ENCODE data around the gene LYPD6B.

DNA sequence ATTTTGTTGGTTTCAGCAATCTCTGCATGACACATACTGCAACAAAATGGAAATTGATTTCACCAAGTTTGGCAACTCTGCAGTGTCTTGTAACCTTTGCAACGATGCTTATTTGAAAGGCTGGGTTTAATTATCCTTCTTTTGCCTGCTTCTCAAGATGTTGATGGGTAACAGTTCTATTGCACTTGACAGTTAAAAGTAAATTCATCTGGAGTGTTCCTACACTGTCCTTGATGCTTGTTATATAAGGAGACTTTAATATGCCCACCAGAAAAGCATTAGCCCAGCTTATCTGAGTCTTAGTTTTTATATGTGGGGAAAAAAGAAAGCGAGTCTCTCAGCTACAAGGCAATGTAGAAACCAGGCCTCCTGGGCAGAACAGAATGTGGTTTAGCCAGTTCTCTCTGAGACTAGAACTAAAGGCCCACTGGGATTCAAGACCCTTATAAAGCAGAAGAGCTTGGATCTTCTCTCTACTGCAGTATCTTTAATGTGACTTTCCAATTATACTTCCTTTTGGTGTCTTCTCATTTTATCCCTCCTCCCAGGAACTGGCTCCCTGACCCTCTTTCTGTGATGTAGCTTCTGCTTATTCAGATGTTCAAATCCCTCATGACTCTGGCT, 185.1 kb downstream of the LYPD6B start:
- no peak for TF ChIP-seq EZH2 (IDR thresholded peaks at IDR 0.05; ENCODE audit: borderline replicate concordance, insufficient read depth, low read depth, low read length, poor library complexity, severe bottlenecking)
- TF ChIP-seq, protein P1, sequence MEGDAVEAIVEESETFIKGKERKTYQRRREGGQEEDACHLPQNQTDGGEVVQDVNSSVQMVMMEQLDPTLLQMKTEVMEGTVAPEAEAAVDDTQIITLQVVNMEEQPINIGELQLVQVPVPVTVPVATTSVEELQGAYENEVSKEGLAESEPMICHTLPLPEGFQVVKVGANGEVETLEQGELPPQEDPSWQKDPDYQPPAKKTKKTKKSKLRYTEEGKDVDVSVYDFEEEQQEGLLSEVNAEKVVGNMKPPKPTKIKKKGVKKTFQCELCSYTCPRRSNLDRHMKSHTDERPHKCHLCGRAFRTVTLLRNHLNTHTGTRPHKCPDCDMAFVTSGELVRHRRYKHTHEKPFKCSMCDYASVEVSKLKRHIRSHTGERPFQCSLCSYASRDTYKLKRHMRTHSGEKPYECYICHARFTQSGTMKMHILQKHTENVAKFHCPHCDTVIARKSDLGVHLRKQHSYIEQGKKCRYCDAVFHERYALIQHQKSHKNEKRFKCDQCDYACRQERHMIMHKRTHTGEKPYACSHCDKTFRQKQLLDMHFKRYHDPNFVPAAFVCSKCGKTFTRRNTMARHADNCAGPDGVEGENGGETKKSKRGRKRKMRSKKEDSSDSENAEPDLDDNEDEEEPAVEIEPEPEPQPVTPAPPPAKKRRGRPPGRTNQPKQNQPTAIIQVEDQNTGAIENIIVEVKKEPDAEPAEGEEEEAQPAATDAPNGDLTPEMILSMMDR (IDR thresholded peaks at IDR 0.05), result no peak

Data from B cell (primary cell).